ENCODE results near the gene FRAT1.
A peak's percentile ranks its signal among the peaks of the same experiment; 100 is the strongest.

The FRAT1 gene

DNA sequence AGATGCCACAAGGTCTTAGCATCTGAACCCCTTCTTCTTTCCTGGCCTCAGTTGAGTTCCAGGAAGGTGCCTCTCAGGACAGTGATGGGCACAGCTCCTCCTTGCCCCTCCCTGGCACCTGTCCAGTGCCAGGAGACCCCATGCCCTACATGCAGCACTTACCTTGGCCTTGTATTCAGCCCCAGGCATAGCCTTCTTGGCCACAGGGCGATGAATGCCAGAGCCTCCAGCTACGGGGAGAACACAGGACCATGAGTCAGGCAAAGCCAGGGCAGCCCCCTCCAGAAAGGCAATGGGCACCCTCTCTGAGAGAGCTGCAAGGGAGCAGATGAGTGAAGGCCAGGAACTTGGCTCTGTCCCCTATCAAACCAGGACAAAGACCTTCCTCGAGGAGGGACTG, 39.7 kb downstream of the FRAT1 start:
- no peak for DNase-seq (ENCODE audit: low read depth)
- no peak overlapping the region for H3K4me3 ChIP-seq (replicated peaks; ENCODE audit: low read depth, low read length)
- TF ChIP-seq, protein P1, sequence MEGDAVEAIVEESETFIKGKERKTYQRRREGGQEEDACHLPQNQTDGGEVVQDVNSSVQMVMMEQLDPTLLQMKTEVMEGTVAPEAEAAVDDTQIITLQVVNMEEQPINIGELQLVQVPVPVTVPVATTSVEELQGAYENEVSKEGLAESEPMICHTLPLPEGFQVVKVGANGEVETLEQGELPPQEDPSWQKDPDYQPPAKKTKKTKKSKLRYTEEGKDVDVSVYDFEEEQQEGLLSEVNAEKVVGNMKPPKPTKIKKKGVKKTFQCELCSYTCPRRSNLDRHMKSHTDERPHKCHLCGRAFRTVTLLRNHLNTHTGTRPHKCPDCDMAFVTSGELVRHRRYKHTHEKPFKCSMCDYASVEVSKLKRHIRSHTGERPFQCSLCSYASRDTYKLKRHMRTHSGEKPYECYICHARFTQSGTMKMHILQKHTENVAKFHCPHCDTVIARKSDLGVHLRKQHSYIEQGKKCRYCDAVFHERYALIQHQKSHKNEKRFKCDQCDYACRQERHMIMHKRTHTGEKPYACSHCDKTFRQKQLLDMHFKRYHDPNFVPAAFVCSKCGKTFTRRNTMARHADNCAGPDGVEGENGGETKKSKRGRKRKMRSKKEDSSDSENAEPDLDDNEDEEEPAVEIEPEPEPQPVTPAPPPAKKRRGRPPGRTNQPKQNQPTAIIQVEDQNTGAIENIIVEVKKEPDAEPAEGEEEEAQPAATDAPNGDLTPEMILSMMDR (IDR thresholded peaks at IDR 0.05; ENCODE audit: low read length, missing control alignments) = no peak

DNA sequence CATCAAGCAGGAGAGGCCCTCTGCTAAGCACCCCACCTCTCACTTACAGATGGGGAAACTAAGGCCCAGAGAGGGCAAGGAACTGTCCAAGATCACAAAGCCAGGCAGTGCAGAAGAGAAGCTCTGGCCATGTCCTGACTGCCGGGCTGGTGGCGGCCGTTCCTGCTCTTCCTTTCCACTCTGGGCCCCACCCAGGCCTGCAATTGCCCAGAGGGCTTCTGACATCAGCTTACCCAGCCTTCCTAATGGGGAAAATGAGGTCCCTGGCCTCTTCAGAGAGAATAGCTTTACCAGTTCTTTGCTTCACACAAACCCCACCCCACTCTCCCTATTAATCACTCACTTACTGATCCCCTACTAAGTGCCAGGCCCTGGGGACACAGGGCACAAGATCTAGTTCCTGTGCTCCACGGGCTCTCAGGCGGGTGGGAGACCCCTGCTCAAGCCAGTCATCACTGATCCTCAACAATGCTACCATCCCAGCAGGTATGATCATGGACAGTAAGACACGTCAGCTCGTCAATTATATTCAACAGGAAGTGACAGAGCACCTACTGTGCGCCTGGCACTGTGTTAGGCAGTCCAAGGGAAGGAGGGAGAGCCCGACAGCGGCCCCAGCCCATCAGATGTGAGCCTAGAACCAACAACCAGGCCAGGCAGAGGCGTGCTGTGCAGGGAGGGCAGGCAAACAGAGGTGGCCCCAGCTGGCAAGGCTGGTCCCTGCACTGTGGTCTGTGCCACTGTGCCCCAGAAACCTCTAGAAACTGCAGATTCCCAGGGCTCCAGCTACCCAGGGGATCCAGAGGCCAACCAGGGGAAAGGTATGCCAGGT, 41.9 kb downstream of the FRAT1 start:
- DNase-seq (ENCODE audit: low read depth) = no peak
- TF ChIP-seq, protein P1 (IDR thresholded peaks at IDR 0.05; ENCODE audit: low read length, missing control alignments) = no peak

DNA sequence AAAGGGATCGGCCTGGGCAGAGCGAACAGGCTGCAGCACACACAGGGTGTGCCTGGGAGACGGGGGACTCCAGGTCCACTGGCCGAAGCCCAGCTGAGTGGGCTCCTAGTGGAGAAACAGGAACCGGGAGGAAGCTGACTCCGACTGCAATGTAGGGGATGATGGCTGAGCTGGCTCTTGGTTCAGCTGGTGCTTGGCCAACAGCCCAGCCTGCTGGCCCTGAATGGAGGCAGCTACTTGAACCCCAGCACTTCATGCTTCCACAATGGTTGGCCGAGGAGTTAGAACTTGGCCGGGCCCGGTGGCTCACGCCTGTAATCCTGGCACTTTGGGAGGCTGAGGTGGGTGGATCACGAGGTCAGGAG, 42.4 kb downstream of the FRAT1 start:
- peak; percentile 24 for DNase-seq (ENCODE audit: low read depth)
- TF ChIP-seq, protein P1 (IDR thresholded peaks at IDR 0.05; ENCODE audit: low read length, missing control alignments) = no peak

More for the DNA sequence above, 41.9 kb downstream of the FRAT1 start:
- no peak overlapping the region for H3K4me3 ChIP-seq (replicated peaks; ENCODE audit: low read depth, low read length)

DNA sequence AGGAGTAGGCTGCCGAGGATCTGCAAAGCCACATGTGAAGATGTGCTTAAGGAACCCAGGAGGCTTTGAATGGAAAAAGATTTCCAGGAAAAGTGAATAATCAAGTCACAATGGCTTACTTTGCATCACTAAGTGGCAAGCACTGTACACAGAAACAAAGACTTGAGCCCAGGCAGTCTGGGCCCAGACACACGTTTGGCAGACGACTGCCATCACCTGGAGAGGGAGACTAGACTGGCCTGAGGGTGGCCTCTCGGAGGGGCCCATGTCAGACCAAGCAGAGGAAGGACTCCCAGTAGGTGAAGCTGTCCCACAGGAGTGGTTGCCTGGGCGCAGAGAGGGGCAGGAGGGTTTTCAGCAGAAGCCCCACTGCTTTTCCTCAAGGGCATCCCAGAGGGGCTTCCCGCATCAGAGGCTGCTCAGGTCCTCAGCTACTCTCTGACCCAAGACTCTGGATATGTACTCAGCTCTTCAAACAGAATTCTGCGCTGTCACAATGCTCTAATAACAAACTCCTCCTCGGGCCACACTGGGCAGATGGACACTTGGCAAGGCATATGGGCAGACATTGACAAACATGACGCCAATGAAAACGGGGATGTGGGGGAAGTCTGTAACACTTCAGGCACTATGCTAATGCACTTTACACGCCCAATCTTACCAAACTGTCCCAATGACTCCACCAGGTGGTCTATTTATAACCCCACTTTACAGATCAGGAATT, 43.4 kb downstream of the FRAT1 start:
- DNase-seq (ENCODE audit: low read depth) = no peak
- H3K4me3 ChIP-seq (replicated peaks; ENCODE audit: low read depth, low read length) = no peak overlapping the region
- TF ChIP-seq, protein P1 (IDR thresholded peaks at IDR 0.05; ENCODE audit: low read length, missing control alignments) = no peak

More for the DNA sequence above, 42.4 kb downstream of the FRAT1 start:
- no peak overlapping the region for H3K4me3 ChIP-seq (replicated peaks; ENCODE audit: low read depth, low read length)

DNA sequence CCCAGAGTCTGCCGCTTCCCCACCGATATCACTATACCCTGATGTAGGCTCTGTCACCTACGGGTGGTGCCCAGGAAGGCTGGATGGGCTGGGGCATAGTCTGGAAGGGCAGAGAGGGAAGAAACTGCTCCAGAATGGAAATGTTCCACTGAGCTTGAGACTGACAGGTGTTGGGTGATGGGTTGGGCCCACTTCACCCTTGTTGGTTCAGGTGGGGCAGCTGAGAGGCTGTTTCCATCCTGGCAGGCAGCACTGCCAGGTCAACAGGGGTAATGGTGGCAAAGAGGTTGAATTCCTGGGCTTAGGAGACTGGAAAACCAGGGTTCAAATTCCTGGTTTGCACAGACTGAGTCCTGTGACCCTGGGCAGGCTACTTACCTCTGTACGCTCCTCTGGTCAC, 44.0 kb downstream of the FRAT1 start:
- no peak overlapping the region for H3K4me3 ChIP-seq (replicated peaks; ENCODE audit: low read depth, low read length)
- no peak for DNase-seq (ENCODE audit: low read depth)
- TF ChIP-seq, protein P1 (IDR thresholded peaks at IDR 0.05; ENCODE audit: low read length, missing control alignments) = no peak

DNA sequence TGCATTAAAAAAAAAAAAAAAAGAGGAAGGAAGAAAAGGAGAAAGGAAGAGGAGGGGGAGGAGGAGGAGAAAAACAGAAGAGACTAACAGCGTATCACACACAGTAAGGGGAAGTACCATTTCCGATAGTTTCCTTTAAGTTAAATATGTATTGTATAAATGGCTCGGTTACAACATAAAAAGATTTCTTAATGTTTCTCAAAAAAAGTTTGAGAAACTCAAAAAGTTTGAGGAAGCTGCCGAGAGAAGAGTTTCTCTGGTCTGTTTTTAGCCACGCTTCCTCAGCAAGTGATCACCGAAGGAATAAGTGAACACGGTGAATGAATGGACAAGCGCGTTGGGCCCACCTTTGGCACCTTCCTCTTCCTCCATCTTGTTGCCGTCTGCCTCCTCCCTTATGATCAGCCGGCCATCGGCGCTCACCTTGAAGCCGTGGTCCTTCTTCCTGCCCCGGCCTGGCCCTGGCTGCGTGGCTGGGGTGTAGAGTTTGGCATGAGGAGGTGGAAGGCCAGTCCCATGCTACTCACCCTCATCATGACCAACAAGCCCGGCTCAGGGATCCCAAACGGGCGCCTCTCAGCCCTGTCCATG, 46.8 kb downstream of the FRAT1 start:
- no peak for DNase-seq (ENCODE audit: low read depth)
- H3K4me3 ChIP-seq (replicated peaks; ENCODE audit: low read depth, low read length) = no peak overlapping the region
- TF ChIP-seq, protein P1 (IDR thresholded peaks at IDR 0.05; ENCODE audit: low read length, missing control alignments) = no peak
